Activated CD4-positive, alpha-beta T cell treated with anti-CD3 and anti-CD28 coated beads, Interleukin-10, Interleukin-2, amounts not matched to agents 100 ng/mL and 50 ng/mL, durations not matched to agents 16 hours and 8 hours (primary cell): Measurements from ENCODE around the gene EOLA1.
"Not testable (repeated sequence)": the region's sequence is repeated elsewhere in the genome, so short reads cannot be mapped to it uniquely, and the experiment has no call there.

ENCODE experiments used
- DNase-seq: peaks from one replicate; pipeline ENCODE4 v3.0.0-alpha.2; 2020

The EOLA1 gene

GRCh38 chrX:149515954-149516602 is 24.7 kb upstream of the EOLA1 start:
- no peak for DNase-seq

GRCh38 chrX:149516604-149517003 is 24.2 kb upstream of the EOLA1 start:
- DNase-seq = no peak

DNA sequence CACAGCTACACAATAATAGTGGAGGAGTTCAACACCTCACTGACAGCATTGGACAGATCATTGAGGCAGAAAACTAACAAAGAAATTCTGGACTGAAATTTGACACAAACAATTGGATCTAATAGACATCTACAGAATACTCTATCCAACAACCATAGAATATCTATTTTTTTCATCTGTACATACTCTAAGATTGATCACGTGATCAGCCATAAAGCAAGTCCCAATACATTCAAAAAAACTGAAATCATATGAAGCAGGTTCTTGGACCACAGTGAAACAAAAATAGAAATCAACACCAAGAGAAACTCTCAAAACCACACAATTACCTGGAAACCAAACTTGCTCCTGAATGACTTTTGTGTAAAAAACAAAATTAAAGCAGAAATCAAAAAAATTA is 23.5 kb upstream of the EOLA1 start:
- DNase-seq = no peak

DNA sequence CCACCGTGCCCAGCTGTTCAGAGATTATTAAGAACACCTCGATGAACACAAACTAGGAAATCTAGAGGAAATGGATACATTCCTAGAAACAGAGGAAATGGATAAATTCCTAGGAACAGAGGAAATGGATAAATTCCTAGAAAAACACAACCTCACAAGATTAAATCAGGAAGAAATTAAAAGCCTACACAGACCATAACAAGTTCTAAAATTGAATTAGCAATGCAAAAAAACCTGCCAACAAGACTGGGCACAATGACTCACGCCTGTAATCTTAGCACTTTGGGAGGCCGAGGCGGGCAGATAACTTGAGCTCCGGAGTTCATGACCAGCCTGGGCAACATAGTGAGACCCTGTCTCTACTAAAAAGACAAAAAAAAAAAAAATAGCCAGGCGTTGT is 22.6 kb upstream of the EOLA1 start:
- no peak for DNase-seq

DNA sequence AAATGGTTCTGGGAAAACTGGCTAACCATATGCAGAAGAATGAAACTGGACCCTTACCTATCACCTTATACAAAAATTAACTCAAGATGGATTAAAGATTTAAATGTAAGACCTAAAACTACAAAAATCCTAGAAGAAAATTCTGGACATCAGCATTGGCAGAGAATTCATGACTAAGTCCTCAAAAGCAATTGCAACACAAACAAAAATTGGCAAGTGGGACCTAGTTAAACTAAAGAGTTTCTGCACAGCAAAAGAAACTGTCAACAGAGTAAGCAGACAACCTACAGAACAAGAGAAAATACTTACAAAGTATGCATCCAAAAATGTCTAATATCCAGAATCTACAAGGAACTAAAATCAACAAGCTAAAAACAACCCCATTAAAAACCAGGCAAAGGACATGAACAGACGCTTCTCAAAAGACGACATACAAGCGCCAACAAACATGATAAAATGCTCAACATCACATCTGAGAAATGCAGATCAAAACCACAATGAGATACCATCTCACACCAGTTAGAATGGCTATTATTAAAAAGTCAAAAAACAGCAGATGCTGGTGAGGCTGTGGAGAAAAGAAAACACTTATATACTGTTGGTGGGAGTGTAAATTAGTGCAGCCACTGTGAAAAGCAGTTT is 20.1 kb upstream of the EOLA1 start:
- not testable (repeated sequence) for DNase-seq

DNA sequence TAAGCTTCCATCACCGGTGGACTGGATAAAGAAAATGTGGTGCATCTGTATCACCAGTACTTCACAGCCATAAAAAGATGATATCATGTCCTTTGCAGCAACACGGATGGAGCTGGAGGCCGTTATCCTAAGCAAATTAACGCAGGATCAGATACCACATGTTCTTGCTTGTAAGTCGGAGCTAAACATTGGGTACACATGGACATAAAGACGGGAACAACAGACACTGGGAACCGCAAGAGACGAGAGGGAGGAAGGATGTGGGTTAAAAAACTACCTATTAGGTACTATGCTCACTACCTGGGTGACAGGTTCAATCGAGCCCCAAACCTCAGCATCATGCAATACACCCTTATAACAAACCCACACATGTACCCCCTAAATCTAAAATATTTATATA is 19.4 kb upstream of the EOLA1 start:
- DNase-seq = no peak

DNA sequence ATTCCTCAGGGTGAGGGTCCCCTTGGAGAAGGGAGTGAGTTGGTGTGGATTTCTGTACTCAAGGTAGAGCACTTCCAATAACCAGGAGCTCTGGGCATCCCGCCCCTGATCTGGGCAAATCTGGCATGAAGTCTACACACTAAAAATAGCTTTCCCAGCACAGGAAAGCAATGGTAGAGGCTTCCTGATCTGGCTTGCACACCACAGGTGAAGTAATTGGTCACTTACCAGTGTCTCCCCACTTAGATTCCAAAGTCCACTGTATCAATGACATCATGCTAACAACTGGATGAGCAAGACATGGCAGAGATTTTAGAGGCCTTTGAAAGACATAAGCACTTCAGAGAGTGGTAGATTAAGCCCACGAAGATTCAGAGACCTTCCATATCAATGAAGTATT is 17.9 kb upstream of the EOLA1 start:
- no peak for DNase-seq

DNA sequence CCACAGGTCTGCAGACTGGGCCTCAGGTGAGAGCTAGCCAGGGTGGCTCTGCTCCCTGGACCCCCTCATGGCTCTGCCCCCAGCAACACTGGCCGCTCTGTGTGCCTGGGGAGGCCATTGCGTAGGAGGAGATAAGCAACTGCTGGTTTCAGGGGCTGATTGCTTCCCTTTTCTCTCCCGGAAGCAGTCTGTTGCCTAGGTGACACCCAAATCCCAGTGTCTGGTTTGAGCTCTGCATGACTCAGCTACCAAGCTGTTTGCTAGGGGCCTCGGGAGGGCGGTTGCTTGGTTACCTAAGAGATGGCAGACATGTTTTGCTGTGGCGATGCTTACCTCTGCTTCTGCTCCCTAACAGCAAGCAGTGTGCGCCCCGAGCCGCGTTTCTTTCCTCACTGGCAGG is 15.4 kb upstream of the EOLA1 start:
- peak; percentile 85 for DNase-seq

- peak; percentile 63 for DNase-seq
Measured at GRCh38 chrX:149525903-149526302, 14.9 kb upstream of the EOLA1 start.

DNA sequence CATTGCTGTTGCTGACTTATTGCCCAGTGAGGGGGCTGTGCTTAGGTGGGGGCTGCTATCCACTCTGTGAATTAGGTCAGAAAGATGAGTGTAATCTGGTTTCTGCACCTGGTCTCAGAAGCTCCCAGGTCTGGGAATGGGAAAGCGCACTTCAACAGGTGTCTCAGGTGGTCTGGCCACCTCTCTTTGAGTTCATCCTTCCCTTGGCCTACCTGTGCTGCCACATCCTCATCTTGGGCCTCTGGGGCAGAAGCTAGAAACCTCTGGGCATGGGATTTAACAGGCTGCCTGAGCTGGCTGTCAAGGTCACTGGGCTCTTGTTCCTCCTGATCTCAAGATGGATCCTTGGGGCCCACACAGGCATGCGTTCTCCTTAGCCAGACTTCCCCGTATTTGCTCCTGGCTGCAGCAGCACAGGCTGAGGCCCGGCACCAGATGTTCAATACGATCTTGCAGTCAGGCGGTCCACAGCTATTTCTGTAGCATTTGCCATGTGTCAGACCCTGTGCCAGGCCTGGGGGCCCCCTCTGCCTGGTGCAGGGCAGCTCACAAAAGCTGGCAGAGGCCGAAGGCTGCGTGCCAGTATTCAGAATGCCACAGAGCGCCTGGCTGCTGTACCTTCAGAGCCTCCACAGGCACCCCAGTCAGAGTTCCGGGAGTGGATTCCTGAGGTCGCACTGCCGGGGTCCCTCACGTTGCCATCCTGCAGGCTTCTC is 14.3 kb upstream of the EOLA1 start:
- DNase-seq = not testable (repeated sequence)

GRCh38 chrX:149527705-149528104 is 13.1 kb upstream of the EOLA1 start:
- DNase-seq = peak; percentile 67

- no peak for DNase-seq
Measured at GRCh38 chrX:149528381-149528780, 12.4 kb upstream of the EOLA1 start.

DNA sequence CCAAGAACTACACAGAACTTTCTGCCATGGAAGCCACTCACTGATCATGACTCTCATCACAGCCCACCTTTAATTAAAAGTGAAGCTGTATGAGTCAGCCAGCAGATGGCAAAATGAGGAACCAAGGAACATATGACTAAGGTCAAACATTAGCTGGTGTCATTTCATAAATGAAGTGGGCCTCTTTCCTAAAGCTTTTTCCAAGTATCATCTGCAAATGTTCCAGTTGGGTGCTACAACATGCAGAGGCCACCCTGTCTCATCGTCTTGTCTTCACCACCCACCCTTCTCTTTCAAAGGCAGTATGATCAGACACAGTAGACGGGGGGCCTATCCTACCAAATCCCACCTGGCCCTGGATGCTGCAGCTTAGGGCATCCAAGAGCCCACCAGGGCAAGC is 9.2 kb upstream of the EOLA1 start:
- DNase-seq = no peak

GRCh38 chrX:149532868-149533267 is 7.9 kb upstream of the EOLA1 start:
- not testable (repeated sequence) for DNase-seq

- not testable (repeated sequence) for DNase-seq
Measured at GRCh38 chrX:149533999-149534398, 6.8 kb upstream of the EOLA1 start.

- not testable (repeated sequence) for DNase-seq
Measured at GRCh38 chrX:149534926-149535602, 5.7 kb upstream of the EOLA1 start.

DNA sequence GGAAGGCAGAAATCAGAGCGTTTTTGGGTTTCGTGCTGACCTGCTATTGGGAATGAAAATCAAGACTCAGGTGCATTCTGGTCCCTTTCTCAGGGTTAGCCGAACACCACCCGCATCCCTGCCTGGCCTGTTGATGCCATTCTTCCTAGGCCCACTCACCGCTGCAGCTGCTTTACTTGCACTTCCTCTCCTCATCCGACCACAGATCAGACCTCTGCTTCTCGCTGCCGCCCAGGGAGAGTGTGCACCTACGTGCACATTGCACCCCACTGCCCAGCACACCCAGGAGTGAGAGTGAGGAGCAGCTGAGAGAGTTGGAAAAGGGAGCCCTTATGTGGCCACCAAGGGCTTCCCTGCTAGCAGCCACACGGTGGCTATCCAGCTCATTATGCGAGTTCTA is 3.3 kb upstream of the EOLA1 start:
- not testable (repeated sequence) for DNase-seq

DNA sequence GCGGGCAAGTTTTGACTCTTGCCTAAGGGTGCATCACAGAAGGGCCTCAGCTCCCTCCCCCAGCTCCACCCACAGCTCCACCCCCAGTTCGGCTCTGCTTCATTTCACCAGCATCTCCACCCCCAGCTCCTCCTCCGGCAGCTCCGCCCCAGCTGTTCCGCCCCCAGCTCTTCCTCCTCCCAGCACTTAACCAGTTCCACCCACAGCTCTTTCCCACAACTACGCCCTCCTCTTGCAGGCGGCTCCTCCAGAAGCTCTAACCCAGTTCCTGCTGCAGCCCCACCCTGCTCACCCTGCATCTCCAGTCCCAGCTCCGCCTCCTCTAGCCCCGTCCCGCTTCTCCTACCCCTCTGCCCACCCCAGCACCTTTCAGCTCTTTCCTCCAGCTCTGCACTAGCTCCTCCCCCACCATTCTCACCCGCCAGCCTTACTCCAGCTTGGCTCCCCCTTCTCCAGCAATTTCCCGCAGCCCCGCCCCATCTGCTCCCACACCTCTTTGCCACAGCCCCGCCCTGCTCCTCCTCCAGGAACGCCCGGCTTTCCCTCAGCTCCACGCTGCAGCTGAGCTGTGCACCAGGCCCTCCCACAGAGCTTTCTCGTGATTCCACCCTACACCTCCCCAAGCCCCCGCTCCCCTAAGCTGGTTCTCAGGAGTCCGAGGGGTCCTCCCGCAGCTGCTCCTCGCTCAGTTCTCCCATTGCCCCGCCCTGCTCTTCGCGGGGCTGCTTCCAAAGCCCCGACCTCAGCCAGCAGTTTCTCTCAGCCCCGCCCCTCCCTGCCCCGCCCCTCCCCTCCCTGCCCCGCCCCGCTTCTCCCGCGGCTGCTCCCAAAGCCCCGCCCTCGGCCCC is 1.3 kb upstream of the EOLA1 start:
- DNase-seq = peak; percentile 94

- DNase-seq = peak; percentile 90
Measured at GRCh38 chrX:149540131-149540620, 636 bp upstream of the EOLA1 start.

- DNase-seq = no peak
Measured at GRCh38 chrX:149541521-149542047, 772 bp downstream of the EOLA1 start.

DNA sequence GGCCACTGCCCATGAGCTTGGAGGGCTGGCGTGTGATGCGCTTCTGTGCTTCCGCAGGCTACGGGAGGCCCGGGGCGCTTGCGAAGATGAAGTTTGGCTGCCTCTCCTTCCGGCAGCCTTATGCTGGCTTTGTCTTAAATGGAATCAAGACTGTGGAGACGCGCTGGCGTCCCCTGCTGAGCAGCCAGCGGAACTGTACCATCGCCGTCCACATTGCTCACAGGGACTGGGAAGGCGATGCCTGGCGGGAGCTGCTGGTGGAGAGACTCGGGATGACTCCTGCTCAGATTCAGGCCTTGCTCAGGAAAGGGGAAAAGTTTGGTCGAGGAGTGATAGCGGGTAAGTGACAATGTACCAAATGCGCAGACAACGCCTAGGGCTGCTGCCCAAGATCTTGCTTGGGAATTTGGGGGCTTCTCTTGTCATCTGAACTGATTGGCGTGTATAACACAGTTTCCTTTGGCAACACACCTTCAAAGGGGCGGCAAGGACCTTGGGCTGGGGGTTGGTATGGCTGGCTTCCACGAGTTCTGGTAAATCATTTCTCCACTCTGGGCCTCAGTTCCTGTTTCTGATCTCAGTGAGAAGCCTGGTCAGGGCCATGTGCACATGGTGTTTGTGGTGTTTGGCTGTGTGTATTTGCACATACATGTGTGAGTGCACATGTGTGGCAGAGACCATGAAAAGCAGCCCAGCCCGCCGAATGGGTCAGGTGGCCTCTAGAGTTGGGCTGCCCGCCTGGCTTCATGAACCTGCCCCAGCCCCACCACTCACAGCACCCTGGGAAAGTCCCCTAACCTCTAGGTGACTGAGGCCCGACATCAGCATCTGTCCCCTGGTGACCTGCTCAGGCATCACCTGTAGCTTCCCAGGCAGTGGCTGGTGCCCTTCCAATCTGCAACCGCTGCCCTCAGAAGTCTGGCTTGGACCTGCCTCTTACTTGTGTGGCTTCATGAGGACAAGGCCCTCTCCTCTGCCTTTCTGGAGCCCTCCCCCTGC is 5.0 kb downstream of the EOLA1 start:
- not testable (repeated sequence) for DNase-seq
